Measurements from ENCODE around the gene ADGRB3.
A peak's percentile ranks its signal among the peaks of the same experiment; 100 is the strongest.

ADGRB3 gene

GRCh38 chr6:69146385-69146784, 511.3 kb downstream of the ADGRB3 start:
- DNase-seq, result no peak

- no peak for DNase-seq
Observed at GRCh38 chr6:69155467-69155866, 520.4 kb downstream of the ADGRB3 start.

- DNase-seq, result no peak
Observed at GRCh38 chr6:69162811-69163210, 527.7 kb downstream of the ADGRB3 start.

- no peak for DNase-seq
Observed at GRCh38 chr6:69164564-69165229, 529.6 kb downstream of the ADGRB3 start.

- DNase-seq, result no peak
Observed at GRCh38 chr6:69179681-69180080, 544.6 kb downstream of the ADGRB3 start.

GRCh38 chr6:69180361-69181067, 545.4 kb downstream of the ADGRB3 start:
- DNase-seq, result no peak

- DNase-seq, result no peak
Observed at GRCh38 chr6:69181964-69182363, 546.9 kb downstream of the ADGRB3 start.

GRCh38 chr6:69185276-69185675, 550.2 kb downstream of the ADGRB3 start:
- no peak for DNase-seq

GRCh38 chr6:69202768-69203167, 567.7 kb downstream of the ADGRB3 start:
- no peak for DNase-seq

GRCh38 chr6:69216127-69216526, 581.0 kb downstream of the ADGRB3 start:
- no peak for DNase-seq

- no peak for DNase-seq
Observed at GRCh38 chr6:69217343-69217742, 582.3 kb downstream of the ADGRB3 start.

- no peak for DNase-seq
Observed at GRCh38 chr6:69220375-69220774, 585.3 kb downstream of the ADGRB3 start.

GRCh38 chr6:69232008-69232407, 596.9 kb downstream of the ADGRB3 start:
- DNase-seq, result no peak

- DNase-seq, result no peak
Observed at GRCh38 chr6:69232496-69232895, 597.4 kb downstream of the ADGRB3 start.

GRCh38 chr6:69232911-69233448, 597.9 kb downstream of the ADGRB3 start:
- DNase-seq, result peak; percentile 51

GRCh38 chr6:69238067-69238466, 603.0 kb downstream of the ADGRB3 start:
- no peak for DNase-seq

- no peak for DNase-seq
Observed at GRCh38 chr6:69246983-69247382, 611.9 kb downstream of the ADGRB3 start.

- no peak for DNase-seq
Observed at GRCh38 chr6:69261010-69261409, 625.9 kb downstream of the ADGRB3 start.

GRCh38 chr6:69263297-69263696, 628.2 kb downstream of the ADGRB3 start:
- no peak for DNase-seq

GRCh38 chr6:69265090-69265489, 630.0 kb downstream of the ADGRB3 start:
- no peak for DNase-seq

GRCh38 chr6:69265706-69266105, 630.6 kb downstream of the ADGRB3 start:
- DNase-seq, result no peak

GRCh38 chr6:69276204-69276603, 641.1 kb downstream of the ADGRB3 start:
- no peak for DNase-seq

GRCh38 chr6:69279805-69280204, 644.7 kb downstream of the ADGRB3 start:
- no peak for DNase-seq

GRCh38 chr6:69280858-69281257, 645.8 kb downstream of the ADGRB3 start:
- no peak for DNase-seq
